ENCODE results near the gene CPA4. TPM values are rescaled to one million over a fixed set of nuclear protein-coding genes. Genes with fewer than 3 reads are reported as not detected.

The CPA4 gene
- total and polyA plus RNA-seq, 4 donors, result 0.03 to 0.05 TPM; not detected in 2

GRCh38 chr7:130356876-130357611, 64.1 kb downstream of the CPA4 start (continued):
- no peak for TF ChIP-seq CTCF (IDR thresholded peaks at IDR 0.05; ENCODE audit: low read depth, low read length, missing input control)
- TF ChIP-seq SP1 (IDR thresholded peaks at IDR 0.05), result no peak
- no peak for TF ChIP-seq EGR1 (IDR thresholded peaks at IDR 0.05; ENCODE audit: low read depth in 2 of 2)

GRCh38 chr7:130358471-130358870, 65.5 kb downstream of the CPA4 start:
- no peaks in the 10 kb centered on the region for H3K27me3 ChIP-seq (ENCODE audit: control insufficient read depth in 4 of 4, insufficient read depth in 4 of 4, low read length in 3 of 4)

More at GRCh38 chr7:130358471-130358870, 65.5 kb downstream of the CPA4 start:
- no peak overlapping the region for H3K9ac ChIP-seq (ENCODE audit: low read depth in 1 of 2, low read length in 2 of 2)
- TF ChIP-seq FOXA1 (IDR thresholded peaks at IDR 0.05) (no peak), RXRA (IDR thresholded peaks at IDR 0.05) (no peak), SP1 (IDR thresholded peaks at IDR 0.05) (no peak), EGR1 (IDR thresholded peaks at IDR 0.05; ENCODE audit: low read depth in 2 of 2) (no peak), NR2F2 (IDR thresholded peaks at IDR 0.05) (no peak), GABPA (IDR thresholded peaks at IDR 0.05 in 1 of 2, conservative IDR thresholded peaks at IDR 0.05 in 1 of 2) (no peak), YY1 (IDR thresholded peaks at IDR 0.05) (no peak), CTCF (IDR thresholded peaks at IDR 0.05; ENCODE audit: low read depth, low read length, missing input control) (no peak), TAF1 (conservative IDR thresholded peaks at IDR 0.05) (no peak), HNF4A (conservative IDR thresholded peaks at IDR 0.05) (no peak), REST (IDR thresholded peaks at IDR 0.05) (no peak), ZBTB33 (IDR thresholded peaks at IDR 0.05) (no peak), HNF4G (IDR thresholded peaks at IDR 0.05) (no peak), JUND (IDR thresholded peaks at IDR 0.05) (no peak), MAX (IDR thresholded peaks at IDR 0.05) (no peak), RAD21 (IDR thresholded peaks at IDR 0.05) (no peak), ATF3 (IDR thresholded peaks at IDR 0.05) (no peak)
- no peak overlapping the region for H3K27ac ChIP-seq (ENCODE audit: low read depth in 1 of 2, low read length in 2 of 2)
- no peak for DNase-seq (ENCODE audit: low spot score)
- WGBS, result 87% methylated on average over 4 of the region's 4 CpGs
- H3K9me3 ChIP-seq (ENCODE audit: control insufficient read depth in 4 of 4, low read length in 3 of 4), result peaks cover 3 to 11% (median 5%) of the 10 kb centered on the region in 4 donors
- H3K4me3 ChIP-seq (ENCODE audit: low read depth in 1 of 3, low read length in 3 of 3), result no peak overlapping the region
- H3K36me3 ChIP-seq (ENCODE audit: control insufficient read depth in 4 of 4, insufficient read depth in 3 of 4, low read depth in 1 of 4, low read length in 3 of 4), result no peaks in the 10 kb centered on the region
- H3K4me1 ChIP-seq (ENCODE audit: control insufficient read depth in 4 of 4, insufficient read depth in 4 of 4, low read length in 3 of 4), result no peaks in the 10 kb centered on the region

Data from liver (tissue), 9 donors.